CD4-positive, alpha-beta T cell treated with Interleukin-1 beta for 1 hour (primary cell): ENCODE measurements around the gene LYZL2.
"Not testable (repeated sequence)": the region's sequence is repeated elsewhere in the genome, so short reads cannot be mapped to it uniquely, and the experiment has no call there.

Experiments
- DNase-seq, 2 donors: peaks; one replicate each; pipeline ENCODE4 v3.0.0-alpha.2; 2020 to 2022

Gene LYZL2

DNA sequence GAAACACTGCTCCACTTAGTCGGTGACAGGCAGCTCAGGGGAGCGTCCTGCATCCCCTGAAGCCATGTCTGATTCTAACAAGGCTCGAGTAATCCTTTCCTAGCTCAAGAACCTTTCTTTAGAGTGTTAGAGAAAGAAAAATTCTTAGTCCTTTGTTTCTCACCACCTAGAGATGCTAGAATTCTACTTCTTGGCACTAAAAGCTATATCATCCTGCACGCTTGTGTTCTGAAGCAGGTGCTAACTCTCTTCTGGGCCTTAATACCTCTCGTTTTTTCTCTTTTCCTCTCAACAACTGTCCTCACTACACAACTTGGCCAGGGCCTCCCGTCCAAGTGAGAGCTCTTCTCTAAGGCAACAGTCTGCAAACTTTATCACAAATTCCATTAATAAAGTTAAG is at the start of gene LYZL2:
LYZL2 (minus strand) TSS at position 101 of the 400 bp plus-strand sequence. CDS start 2,838 bp downstream, outside the sequence.
- DNase-seq = no peak

DNA sequence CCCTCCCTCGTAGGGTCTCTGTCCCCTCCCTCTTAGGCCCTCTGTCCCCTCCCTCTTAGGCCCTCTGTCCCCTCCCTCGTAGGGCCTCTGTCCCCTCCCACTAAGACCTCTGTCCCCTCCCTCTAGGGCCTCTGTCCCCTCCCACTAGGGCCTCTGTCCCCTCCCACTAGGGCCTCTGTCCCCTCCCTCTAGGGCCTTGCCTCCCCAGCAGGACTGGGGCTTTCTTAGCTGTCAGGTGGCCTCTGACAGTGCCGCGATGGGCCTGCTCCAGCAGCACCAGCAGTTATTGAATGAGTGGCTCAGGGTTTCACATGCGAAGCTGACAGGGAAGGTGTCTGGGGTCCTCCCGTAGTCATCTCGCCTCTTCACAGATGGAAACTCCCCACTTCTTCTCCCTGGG is 48.1 kb upstream of the LYZL2 start:
- DNase-seq = not testable (repeated sequence)

DNA sequence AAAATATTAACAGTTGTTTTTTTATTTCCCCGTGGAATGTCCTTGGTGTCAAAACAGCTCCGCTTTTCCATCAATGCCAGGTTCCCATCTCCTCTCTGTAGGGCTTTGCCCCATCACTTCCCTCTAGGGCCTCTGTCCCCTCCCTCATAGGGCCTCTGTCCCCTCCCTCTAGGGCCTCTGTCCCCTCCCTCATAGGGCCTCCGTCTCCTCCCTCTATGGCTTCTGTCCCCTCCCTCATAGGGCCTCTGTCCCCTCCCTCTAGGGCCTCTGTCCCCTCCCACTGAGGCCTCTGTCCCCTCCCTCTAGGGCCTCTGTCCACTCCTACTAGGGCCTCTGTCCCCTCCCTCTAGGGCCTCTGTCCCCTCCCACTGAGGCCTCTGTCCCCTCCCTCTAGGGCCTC is 47.6 kb upstream of the LYZL2 start:
- not testable (repeated sequence) for DNase-seq

DNA sequence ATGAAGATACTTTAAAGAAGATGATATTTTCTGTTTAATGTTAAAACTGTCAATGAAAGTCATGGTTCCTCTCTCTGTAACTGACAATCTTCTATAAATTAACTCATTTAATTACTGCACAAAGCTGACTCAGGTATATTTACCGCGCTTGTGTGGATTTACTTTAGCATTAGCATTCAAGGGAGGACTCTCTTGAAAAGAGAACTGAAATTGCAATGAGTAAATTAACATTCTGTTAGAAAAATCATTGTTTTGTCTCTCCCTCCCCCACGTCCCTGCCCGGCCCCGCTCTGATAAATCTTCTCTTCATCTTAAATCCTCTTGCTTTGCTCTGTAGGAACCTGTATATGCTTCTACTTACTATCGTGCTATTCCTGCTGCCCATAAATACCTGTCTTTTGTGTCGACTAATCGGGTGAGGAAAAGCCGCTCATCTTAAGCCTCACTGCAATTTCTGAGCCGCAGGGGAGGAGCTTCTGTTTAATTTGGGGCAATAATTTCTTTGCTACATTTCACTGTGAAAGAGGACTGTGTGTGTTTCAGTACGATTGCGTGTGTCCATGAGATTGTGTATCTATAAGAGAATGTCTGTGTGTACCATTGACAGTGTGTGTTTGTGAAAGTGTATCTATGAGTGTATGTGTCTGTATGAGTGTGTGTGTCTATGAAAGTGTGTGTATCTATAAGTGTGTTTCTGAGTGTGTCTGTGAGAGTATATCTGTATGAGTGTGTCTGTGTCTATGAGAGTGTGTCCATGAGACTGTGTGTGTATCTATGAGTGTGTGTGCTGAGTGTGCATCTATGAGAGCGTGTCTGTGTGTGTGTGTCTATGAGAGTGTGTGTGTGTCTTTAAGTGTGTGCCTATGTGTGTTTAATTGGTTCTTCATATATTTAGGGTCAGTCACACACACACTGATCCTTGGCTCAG is 46.5 kb upstream of the LYZL2 start:
- no peak for DNase-seq

DNA sequence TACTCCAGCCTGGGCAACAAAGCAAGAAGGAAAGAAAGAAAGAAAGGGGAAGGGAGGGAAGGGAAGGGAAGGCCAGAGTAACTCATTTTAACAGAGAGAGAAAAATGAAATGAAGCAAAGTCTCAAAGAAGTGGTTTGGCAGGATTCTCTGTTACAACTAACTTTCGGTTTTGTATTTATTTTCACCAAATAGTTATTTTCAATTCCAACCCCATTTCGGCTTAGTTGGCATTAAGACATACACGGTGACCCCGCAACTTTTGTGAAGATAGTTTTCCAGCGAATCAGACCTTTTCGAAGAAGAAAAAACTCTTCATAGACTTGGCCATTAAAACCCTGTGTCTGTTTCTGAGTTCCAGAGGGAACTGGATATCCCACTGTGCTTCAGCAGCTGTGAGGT is 45.2 kb upstream of the LYZL2 start:
- DNase-seq = no peak

DNA sequence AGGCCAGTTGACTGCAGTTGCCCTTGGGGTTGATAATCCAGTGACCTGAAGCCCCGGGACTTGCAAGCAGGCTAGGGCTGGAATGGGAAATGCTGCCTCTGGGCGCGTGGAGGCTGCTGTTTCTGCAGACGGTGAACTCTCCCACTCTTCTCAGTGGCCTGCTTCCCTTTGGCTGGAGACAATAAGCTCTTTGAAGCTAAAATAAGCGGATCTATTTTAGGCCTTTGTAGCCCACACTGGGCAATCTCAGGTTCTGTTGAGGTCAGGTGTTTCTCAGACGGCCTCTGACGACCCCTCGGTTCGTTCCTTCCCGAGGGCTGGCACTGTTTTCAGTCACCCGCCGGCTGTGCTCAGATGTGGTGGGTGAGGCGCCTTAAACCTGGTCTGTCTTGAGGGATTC is 43.7 kb upstream of the LYZL2 start:
- DNase-seq = not testable (repeated sequence)

DNA sequence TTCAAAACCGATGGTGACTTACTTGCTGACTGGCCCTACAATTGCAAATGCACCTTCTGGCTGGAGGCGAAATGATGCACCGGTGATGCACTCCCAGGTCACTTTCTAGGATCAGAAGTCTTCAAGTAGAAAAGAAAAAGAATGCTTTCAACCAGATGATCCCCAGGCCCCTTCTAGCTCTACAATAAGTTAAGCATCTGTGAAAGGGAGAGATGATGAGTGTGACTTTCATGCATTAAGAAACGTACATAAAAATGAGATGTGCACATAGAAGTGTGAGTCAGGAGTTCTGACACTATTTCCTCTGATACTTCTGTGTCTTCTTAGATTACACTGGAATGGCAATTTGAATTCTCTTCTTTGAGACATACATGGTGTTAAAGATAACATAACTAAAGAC is 42.8 kb upstream of the LYZL2 start:
- DNase-seq = not testable (repeated sequence)

DNA sequence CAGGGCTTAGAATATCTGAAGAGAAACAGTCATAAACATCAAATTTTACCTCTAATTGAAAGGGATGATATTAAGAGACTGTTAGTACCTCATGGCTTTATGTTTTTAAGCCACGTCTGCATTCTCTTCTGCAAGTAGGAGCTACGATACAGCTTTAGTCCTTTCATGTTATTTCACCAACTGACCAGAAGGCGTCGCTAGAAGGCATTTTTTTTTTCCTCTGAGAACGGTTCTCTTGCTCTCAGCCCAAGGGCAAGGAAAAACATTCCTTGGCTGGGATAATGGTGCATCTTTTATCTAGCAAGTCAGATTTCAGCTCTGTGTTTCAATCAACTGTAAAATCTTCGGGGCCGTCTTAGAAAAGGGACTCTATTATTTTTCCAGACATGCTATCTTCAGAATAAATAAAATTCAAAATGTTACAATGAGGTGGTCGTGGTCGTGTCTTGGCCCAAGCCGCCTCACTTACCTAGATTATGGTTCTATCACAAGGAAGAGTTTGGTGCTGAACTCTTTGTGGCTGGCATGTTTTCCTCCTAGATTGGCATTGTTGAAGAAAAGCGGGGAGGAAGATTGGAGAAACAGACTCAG is 41.6 kb upstream of the LYZL2 start:
- peak; percentile 11 to 52 for DNase-seq

DNA sequence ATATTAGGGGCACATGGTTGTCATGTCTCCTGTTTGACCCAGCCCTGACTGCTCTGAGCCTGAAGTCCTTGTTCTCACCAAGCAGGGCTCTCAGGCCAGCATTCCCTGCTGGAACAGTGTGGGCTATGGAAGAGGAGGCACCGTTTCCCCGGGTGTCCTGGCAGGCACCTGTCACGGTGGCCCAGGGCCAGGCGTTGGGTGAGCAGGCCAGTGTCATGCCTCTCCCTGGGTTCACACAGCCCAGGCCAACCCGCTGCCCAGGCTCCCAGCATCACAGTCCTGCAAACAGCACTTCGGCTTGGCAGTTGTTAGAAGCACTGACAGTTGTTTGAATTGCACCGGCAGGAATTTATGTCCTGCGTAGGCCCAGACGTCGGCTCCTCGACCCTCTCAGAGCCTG is 38.4 kb upstream of the LYZL2 start:
- DNase-seq = not testable (repeated sequence)

DNA sequence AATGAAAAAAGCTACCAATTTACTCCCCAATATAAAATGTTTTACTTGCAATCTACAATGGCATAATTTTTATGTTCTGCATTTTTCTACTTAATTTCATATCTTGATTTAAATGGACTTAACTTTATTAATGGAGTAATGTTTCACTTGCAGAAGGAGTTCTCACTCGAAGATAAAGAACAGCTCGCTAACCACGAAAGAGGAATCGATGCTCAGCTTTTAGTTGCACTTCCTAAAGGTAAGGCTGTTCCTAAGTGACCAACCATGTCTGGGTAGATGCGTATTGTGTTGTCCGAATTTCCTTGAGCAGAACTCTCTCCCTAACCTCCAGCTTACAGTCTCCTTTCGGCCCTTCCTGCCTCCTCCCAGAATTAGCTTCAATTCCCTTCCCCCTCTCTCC is 33.9 kb upstream of the LYZL2 start:
- DNase-seq = not testable (repeated sequence)

DNA sequence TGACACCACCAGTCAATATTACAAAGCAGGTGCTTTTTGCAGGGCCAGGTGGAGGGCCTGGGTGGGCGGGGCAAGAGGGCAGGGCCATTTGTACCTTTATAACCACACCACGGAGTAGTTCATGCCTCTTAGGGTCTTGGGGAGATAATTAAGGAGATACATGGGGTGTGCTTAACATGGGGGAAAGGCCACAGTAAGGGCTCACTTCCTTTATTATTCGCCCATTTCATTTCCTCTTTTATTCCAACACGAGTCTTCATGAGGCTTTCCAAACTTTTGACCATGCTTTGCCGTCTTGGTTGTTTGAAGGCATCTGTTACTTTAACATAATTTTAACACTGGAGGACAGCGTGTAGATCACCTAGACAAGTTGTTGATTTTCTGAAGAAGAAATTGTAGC is 33.3 kb upstream of the LYZL2 start:
- DNase-seq = no peak

DNA sequence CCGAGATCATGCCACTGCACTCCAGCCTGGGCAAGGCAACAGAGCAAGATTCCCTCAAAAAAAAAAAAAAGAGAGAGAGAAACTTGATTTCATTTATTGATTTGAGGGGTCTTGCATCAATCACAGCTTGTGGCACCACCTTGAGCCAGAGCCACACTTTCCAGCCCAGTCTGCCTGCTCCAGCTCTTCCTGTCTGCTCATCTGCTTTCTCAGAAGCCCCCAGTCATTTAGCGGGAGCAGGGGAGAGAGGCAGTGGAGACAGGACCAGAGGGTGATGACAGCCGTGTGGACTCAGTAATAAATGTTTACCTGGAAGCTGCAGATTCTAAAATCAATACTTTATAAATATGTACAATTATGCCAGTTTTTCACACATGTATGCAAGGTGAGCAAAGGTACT is 30.8 kb upstream of the LYZL2 start:
- not testable (repeated sequence) for DNase-seq

DNA sequence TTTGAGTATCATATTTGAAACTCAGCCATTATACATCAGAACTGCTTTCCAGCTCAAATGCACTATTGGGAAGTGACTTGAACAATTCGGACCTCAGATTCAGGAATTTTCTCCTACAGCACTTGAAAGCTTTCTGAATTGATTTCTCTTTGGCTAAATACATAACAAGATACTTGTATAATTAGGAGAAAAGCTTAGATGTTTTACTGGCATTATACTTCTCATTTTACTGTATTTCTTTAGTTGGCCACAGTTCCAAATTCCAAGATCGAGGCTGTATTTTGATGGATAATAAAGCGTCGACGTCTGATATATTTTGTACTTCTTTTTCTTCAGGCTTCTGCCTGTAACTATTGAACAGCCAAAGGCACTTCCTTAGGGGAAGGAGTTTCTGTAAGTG is 26.7 kb upstream of the LYZL2 start:
- no peak for DNase-seq

DNA sequence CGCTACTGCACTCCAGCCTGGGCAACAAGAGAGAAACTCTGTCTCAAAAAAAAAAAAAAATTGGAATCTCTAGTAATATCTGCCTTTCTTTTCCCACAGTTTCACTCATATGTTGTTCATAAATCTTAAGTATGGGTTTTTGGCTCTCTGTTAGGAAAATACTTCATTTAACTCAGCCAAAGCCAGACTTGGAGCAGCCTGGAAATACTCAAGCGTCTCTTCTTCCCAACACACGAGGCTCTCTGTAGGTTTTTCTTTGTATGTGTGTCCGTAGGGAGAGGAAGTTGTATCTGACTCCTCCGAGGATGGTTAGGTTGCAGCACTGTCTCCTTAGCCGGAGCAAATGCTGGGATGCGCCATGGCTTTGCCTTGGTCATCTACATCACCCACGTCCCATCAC is 25.4 kb upstream of the LYZL2 start:
- not testable (repeated sequence) for DNase-seq

DNA sequence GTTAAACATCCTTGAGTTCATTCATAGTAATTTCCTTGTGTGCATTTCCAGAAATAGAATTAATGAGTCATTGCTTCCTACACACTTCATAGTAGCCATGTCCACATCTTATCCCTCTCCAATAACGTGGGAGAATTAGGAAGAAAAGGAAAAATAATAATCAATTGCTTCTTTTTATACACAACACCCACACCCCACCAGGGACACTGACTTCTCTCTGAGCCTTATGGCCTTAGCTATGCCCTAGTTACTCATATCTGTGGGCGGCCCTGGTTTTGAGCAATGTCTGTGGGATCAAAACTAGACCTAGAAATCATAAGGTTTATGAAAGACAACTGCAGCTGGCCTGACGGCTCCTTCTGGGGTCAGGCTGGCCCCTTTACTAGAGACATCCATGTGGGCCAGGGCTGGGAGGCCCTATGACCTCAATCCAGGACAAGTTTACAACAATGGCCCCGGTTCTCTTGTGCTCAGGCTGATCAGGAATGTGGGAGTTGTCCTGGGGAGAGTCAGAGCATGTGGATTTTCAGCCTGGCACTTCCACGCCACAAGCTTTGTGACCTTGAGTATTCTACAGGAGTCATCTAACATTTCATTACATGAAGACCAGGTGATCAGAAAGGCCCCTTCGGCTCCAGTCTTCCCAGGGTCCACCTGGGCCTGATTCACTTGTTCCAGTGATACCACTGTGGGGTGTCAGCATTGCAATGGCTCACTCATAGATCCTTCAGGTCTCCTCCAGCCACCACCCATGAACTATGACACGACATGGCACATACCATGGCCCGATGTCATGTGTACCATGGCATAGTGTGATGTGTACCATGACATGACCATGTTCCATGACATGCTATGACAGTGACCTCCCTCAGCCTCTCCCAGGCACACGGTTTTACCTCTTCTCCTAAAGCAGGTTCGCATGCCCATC is 22.2 kb upstream of the LYZL2 start:
- not testable (repeated sequence) for DNase-seq

DNA sequence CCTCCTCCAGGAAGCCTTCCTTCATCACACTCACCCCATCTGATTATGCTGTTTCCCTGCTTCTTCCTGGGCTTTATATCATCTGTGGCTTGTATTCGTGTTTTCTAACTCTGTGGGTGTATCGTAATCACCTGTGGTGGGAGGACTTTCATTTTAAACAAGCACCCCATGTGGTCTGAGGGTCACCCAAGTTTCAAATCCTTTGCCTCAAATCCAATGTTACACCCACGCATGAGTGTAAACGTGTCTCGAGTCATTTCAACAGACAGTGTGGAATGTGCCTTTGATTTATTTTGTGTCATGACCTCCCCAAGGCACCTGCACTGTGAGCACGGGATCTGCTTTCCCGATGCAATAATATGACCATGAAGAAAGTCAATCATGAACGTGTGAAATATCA is 17.5 kb upstream of the LYZL2 start:
- DNase-seq = no peak

DNA sequence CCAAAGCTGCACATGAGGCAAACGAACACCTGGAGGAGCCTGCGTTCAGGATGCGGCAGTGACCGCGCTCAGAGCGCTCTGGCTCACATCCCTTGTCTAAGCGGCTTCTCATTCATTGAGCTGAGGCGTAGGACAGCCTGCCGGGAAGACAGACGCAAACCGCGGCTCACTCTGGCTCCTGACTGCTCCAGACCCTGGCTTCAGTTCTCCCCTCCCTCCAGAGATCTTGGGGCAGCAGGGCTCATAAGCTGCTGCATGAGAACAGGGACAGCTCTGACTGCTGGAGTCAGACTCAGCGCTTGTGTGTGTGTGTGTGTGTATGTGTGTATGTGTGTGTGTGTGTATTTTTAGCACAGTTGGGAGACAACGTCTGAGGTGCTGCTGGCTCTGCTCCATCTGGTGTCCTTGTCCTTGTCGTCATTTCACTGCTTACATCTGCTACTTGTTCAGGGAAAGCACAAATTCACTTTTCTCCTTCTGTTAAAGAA is 15.8 kb upstream of the LYZL2 start:
- no peak for DNase-seq

DNA sequence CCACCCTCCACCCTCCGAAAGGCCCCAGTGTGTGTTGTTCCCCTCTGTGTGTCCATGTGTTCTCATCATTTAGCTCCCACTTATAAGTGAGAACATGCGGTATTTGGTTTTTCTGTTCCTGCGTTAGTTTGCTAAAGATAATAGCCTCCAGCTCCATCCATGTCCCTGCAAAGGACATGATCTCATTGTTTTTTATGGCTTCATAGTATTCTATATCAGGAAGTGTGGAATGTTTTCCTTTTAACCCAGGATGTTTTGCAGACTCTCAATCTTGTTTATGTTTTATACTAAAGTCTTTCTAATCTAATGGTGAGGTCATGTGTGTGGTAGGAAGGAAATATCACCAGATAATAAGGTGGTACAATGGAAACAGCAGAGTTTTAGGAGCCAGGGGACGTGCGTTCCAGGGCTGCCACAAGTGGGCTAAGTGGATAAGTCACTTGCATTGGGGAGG is 14.9 kb upstream of the LYZL2 start:
- not testable (repeated sequence) for DNase-seq

DNA sequence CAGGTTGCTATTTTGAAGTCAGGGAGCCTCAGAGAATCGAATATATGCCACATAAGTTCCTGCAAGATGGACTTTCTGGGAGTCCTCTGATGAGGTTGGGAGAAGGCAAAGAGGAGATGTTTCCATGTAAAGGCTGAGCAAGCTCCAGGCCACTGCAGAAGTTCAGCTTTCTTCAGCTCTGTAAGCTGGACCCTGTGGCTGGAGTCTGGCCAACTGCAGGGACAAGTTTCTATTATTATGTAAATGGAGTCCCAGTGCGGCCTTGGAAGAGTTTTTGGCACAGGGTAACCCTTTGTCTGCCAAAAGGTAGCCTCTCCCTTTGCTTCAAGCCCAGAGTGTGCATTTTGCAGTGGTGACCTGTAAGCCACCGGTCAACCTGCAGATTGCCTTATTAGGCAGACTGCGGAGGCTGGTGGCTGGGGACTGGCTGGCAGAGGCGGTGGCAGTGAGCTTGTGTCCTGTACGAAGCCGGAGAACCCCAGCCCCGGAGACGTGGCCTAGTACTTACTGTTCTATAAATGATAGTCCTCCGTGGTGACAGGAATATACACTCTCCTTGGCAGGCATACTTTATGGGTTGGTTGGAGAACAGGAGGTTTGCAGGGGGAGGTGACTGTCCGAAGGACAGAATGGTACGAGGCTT is 14.1 kb upstream of the LYZL2 start:
- not testable (repeated sequence) for DNase-seq

DNA sequence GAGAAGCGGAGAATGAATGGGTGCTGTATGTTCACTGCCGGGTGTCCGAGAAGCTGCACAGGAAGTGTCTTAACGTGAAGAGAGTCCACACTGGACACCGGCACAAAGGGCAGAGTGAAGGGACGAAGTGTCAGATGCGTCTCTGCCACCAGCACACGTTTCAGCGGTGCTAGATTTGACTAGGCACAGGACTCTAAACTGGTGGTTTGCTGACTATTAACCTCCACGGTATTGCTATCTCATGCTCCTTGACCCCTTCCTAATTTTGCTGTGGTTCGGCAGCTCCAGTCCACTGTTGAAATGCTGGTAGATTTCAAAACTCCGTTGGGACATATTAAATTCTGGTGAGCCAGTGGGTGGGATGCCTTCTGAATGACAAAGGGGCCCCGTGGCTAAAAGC is 13.3 kb upstream of the LYZL2 start:
- DNase-seq = not testable (repeated sequence)

DNA sequence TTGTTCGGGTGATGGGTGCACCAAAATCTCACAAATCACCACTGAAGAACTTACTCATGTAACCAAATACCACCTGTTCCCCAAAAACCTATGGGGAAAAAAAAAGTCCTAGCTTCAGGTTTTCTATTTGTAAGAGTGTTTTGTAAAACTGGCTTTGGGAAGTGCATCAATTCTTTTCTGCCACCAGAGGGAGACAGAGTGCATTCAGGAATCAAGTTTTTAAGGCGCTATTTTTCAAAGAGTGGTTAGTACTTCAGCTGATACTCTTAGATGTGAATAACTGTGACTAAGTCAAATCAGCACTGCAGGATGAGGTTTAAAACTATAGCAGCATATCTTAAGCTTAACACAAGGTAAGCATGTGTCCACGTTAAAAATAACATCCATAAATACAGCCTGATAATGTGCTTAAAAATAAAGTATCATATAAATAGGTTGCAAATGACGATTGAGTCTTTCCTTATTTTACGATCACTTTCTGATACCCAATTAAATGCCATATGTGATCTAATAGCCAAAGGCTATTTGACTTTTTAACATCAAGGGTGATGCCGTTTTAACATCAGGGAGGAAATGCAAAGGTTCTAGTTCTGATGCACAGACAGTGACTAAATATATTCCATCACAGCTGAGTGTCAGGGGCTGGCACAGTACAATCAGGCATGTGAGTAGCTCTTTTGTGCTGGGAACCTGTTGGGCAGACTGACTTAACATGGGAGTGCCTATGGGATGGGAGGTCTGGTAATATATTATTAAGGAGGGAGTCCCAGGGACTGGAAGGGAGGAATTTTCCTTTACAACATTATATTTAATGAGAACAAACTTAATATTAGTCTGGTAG is 10.6 kb upstream of the LYZL2 start:
- DNase-seq = peak in 1 of 2 donors; percentile 40
